HG03097 (cell line): ENCODE results near the gene GRID1.
"Not testable (repeated sequence)": the region's sequence is repeated elsewhere in the genome, so short reads cannot be mapped to it uniquely, and the experiment has no call there.

Experiments used
- ATAC-seq: cut with Tn5 transposase; IDR thresholded peaks from one replicate; pipeline ENCODE4 v1.9.1; 2021; ENCODE audit not compliant: unreplicated experiment, low FRiP score

The GRID1 gene

DNA sequence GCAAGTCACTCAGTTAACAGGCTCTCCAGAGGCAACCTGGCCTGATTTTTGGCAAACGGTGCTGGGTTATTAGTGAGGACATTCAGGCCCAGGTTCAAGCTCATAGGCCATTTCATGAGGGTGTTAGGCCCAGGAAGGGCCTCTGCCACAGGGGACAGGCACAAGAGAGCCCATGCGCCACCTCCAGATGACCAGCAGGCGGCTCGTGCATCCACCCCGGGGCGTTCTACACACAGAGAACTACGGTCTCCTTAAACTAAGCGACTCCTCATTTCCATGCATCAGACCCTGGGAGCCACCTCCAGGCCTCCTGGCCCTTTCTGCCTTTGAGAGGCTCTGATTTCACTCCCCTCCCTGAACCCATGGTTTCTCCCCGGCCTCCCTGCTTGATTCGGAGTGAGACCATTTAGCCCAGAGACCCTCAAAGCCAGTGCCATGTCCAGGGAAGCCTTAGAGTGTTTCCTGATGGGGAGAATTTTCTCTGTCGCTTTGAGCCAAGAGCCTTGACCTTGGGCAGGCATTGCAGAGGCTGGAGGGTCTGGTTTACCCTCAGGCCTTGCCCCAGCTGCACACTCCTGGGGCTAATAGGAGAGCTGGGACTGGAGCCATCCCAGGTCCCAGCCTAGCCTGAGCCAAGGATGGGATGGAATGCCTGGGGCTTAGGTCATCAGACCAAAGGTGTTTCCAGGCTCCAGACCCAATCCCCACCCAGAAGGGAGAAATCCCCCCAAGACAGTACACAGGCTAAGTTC lies 188.0 kb downstream of the GRID1 start:
- ATAC-seq = no peak

- ATAC-seq = no peak
These were observed 188.9 kb downstream of the GRID1 start for GRCh38 chr10:86177537-86178155.

GRCh38 chr10:86176850-86177536 lies 189.6 kb downstream of the GRID1 start:
- ATAC-seq = no peak

- not testable (repeated sequence) for ATAC-seq
These were observed 191.1 kb downstream of the GRID1 start for GRCh38 chr10:86175476-86175875.

- no peak for ATAC-seq
These were observed 194.3 kb downstream of the GRID1 start for GRCh38 chr10:86172301-86172700.

GRCh38 chr10:86170255-86171108 lies 196.1 kb downstream of the GRID1 start:
- ATAC-seq = no peak

DNA sequence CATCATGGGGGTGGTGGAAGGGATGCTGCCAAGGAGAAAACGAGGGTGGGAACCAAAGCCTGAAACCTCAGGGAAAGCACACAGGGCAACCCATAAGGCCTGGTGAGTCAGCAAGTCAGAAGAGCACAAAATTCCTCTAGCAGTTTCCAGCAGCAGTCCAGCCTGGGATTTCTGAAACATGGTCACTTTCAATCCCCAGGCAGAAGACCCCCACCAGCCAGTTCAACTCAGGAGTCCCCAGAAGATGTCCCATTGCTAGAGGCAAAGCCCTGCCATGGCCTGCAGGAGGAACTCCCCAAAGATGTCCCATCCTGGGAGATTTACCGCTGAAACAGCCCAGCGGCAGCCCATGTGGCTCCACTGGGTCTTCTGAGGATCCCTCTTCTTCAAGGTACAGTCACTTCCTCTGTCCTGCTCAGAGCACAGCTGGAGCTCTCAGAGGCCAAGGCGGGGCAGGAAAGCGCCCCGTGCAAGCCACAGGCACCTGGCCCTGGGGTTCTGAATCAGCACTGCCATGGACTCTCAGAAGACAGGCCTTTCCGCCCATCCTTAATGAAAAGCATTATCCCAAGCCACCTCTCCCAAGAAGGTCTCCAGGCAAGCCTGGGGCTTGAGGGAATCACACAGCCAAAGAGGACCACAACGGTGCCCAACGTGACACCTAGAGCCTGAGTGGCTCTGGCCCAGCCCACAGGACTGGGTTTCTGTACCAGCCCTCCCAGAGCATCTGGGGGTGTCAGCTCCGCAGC lies 196.9 kb downstream of the GRID1 start:
- ATAC-seq = no peak

DNA sequence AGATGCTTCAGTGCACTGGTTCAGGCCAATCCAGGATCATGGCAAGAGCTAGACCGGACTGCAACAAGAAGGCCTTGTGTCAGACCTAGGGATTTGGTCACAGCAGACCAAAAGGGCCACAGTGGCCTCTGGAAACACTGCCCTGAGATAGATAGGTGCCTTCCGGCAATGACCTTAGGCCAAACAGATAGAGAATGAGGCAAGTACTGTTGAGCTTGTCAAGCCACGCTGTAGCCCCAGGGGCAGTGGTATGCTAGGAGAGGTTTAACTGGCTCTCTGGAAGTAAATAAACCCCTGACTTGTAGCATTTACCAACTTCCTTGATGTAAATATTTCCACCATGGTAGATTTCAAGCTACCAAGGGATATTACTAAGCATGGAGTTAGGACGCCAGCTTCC lies 197.5 kb downstream of the GRID1 start:
- ATAC-seq = no peak

GRCh38 chr10:86168256-86168655 lies 198.3 kb downstream of the GRID1 start:
- no peak for ATAC-seq

- no peak for ATAC-seq
These were observed 198.8 kb downstream of the GRID1 start for GRCh38 chr10:86167762-86168128.

DNA sequence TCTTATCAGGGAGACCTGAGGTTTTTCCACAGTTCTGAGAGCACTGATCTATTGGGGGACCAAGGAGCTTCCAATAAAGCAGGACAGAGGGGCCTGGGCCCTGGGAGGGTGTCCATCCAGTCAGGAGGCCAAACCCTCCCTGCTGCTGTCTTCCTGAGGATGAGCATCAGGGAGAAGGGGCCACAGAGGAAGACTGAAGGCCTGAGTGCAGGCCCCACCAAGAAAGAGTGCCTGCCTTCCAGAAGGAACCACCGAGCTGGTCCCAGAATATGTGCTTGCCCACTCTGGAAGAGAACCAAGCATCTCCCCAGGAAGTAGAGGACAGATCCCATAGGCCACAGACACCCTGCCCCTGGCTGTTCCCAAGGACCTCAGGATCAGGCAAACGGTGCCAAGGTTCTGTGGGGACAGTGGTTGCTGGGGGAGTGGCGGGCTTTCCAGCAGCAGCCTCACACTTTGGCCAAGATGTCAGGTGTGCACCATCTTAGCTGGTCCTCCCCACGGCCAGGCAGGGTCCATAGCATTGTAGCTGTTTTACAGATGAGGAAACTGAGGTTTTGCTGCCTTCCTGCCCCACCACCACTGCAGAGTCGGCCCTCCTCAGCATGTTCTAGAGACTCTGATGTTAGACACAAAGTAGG lies 199.4 kb downstream of the GRID1 start:
- ATAC-seq = no peak

DNA sequence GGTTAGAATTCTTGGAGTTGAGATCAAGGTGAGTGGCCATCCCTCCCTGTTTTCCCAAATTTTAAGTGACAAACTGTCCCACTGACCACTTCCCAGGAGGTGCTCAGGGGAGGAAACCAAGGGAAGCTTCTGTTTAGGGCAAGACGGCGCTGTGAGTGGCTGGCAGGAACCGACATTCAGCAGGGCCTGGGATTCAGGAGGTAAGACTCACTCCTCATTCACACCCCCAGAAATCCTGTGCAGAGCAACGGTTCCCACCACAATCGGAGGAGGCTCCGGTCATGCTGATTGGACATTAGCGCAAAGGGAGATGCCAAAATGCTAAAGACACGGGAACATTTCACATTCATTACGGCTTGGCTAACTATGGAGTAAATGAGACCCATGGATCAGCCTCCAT lies 200.9 kb downstream of the GRID1 start:
- no peak for ATAC-seq

DNA sequence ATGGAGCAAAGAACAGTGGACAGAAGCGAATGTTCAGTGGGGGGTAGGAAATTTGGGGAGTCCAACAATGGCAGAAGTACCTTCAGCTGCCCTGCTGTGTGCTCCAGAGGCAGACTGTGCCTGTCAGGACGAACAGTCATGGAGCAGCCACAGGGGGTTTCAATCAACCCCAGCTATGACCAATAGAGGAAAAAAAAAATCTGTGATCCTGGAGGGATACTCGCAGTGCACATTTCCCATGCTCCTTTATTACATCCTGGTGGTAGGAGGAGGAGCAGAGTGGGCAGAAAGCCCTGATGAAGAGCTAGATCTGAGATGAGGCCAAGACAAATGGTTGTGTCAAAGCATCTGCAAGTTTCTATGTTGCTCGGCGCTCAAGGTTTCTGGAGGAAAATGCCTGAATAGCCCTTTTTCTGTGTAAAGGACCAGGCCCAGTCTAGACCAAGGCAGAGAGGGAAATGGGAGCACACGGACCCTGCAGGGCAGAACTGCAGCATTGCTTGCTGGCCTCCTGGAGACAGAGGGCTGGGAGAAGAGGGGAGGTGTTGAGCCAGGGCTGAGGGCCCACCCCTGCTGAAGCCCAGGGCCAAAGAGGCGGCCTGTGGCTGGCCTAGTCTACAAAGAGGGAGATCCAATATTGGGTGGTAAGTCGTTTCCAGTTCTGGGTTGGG lies 201.5 kb downstream of the GRID1 start:
- no peak for ATAC-seq

DNA sequence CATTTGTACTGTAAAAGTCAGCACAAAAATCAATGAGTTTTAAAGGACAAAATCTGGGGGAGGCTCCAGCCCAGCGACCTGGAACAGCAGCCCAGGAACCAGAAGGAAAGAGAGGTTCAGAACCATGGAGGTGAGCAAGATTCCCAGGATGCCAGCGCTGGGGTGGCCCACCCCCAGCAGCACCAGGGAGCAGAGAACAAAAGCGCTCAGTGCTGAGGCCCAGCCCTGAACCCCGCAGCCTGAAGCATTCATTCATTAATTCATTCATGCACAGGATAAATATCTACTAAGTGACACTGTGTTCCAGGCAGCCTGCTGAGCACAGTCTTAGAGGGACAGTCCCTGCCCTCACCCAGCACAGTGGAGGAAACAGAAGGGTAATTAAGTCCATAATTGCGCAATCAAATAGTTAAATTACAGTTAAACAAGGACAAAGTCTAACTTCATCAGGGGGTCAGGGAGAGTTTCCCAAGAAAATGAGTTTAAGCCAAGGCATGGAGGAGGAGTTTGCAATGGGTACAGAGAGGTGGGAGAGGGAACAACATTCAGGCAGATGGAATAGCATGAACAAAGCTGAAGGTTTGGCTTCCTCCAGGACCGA lies 202.3 kb downstream of the GRID1 start:
- no peak for ATAC-seq

DNA sequence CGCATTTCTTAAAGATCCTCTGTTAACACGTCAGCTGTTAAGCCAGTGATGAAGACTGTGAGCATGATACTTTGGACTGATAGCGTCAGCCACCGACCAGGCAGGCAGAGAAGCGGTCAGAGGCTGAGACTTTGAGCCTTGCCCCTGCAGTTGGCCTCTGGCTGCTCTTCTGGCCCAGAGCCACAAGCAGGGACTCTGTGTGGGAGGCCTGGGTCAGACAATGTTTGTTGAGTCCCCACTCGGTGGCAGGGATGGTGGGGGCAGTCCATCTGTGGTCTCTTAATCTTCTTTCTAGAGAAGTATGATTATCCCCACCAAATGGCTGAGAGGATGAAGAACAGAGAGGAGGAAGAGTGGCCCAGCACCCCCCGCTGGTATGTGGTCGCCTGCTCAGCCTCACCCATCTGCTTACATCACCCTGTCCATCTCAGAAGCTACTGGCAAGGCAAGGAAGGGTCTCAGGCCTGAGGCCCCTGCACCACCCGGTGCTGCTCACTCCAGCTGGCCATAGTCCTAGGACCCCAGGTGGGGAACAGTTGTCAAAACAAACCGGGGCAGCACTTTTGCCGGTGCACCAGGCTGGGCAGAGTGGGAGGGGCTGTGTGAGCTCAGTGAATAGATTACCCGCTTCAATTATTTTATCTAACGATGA lies 202.9 kb downstream of the GRID1 start:
- ATAC-seq = no peak

DNA sequence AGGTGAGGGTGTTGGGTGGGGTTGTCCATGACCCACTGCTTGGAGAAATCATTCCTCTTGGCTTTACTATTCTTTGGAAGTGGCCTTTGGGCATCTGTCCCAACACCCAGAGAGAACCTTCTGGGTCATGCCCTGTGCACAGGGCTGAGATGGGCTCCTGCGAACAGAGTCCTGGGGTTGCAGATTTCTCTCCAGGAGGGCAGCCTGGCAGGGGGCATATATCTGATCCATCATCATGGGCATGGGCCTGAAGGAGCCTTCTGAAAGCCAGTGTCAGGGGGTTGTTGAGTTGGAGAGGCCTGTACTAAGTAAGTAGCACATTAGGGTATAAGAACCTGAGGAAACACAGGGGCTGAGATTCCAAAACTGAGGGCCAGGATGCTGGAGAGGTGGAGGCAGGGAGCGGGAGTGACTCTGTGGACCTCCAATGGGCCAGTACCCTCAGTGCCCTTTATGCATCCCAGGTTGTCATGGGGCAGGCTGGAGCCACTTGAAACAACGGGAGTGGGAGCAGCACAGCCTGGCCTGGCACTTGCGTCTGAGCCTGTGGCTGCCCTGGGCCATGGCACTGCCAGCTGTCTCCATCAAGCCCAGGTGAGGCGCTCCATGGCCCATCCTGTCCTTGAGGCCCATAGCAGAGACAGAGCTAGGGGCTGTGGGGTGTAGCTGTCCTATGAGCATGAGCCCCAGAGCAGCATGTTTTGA lies 203.7 kb downstream of the GRID1 start:
- no peak for ATAC-seq

GRCh38 chr10:86162036-86162435 lies 204.6 kb downstream of the GRID1 start:
- no peak for ATAC-seq
